Mesenchymal stem cell (in vitro differentiated cells and primary cell): ENCODE measurements around the gene HYAL3.
A peak's percentile ranks its signal among the peaks of the same experiment; 100 is the strongest.

Experiments used
- DNase-seq: peaks from one replicate; pipeline ENCODE4 v3.0.0-alpha.2; 2013
- H2AFZ ChIP-seq: one replicate; pipeline ENCODE4 v1.6.1; 2013; ENCODE audit warnings: low read depth, mild to moderate bottlenecking, control low read depth, inconsistent platforms, low read length, moderate library complexity
- H2AK5ac ChIP-seq: 2 replicates; pipeline ENCODE4 v1.6.1; 2013; ENCODE audit warnings: low read length, moderate library complexity, mild to moderate bottlenecking, inconsistent platforms; ENCODE audit not compliant: severe bottlenecking
- H2BK120ac ChIP-seq: one replicate; pipeline ENCODE4 v1.6.1; 2013; ENCODE audit warnings: low read depth, mild to moderate bottlenecking, inconsistent platforms, low read length, moderate library complexity
- H2BK12ac ChIP-seq, 2 experiments: one replicate each; pipeline ENCODE4 v1.6.1; 2013; ENCODE audit warnings: inconsistent platforms in 2 of 2, low read length in 2 of 2, mild to moderate bottlenecking in 2 of 2, moderate library complexity in 2 of 2, control low read depth in 1 of 2
- H2BK15ac ChIP-seq: one replicate; pipeline ENCODE4 v1.6.1; 2013; ENCODE audit warnings: mild to moderate bottlenecking, low read depth, inconsistent platforms; ENCODE audit not compliant: poor library complexity, severe bottlenecking
- H2BK5ac ChIP-seq: 2 replicates; pipeline ENCODE4 v1.6.1; 2013; ENCODE audit warnings: low read depth, mild to moderate bottlenecking, low read length, control low read depth, inconsistent platforms; ENCODE audit not compliant: poor library complexity, severe bottlenecking
- H3K14ac ChIP-seq, 2 experiments: one replicate each; pipeline ENCODE4 v1.6.1; 2013; ENCODE audit warnings: inconsistent platforms in 2 of 2, low read length in 2 of 2, control low read depth in 1 of 2, mild to moderate bottlenecking in 1 of 2, moderate library complexity in 1 of 2
- H3K18ac ChIP-seq, 2 experiments: one replicate each; pipeline ENCODE4 v1.6.1; 2013; ENCODE audit warnings: inconsistent platforms in 2 of 2, low read length in 2 of 2, control low read depth in 1 of 2, low read depth in 1 of 2, mild to moderate bottlenecking in 1 of 2
- H3K23ac ChIP-seq, 2 experiments: one replicate each; pipeline ENCODE4 v1.6.1; 2013; ENCODE audit warnings: inconsistent platforms in 2 of 2, low read length in 2 of 2, mild to moderate bottlenecking in 2 of 2, moderate library complexity in 2 of 2, control low read depth in 1 of 2
- H3K27ac ChIP-seq: 2 replicates; pipeline ENCODE4 v1.5.1; 2013; ENCODE audit warnings: mild to moderate bottlenecking, moderate library complexity, low read length, control low read depth, inconsistent platforms; ENCODE audit not compliant: poor library complexity, severe bottlenecking
- H3K27me3 ChIP-seq, 2 experiments: 2 replicates each; pipeline versions ENCODE4 v1.6.1 to v1.7.0; 2013; ENCODE audit warnings: low read length in 2 of 2, mild to moderate bottlenecking in 2 of 2, moderate library complexity in 2 of 2, control low read depth in 1 of 2, inconsistent platforms in 1 of 2; ENCODE audit not compliant: control insufficient read depth in 1 of 2, insufficient read depth in 1 of 2
- H3K36me3 ChIP-seq, 2 experiments: 2 replicates each; pipeline versions ENCODE4 v1.6.1 to v1.7.0; 2013; ENCODE audit warnings: low read length in 2 of 2, control low read depth in 1 of 2, inconsistent platforms in 1 of 2, low read depth in 1 of 2, mild to moderate bottlenecking in 1 of 2; ENCODE audit not compliant: insufficient read depth in 2 of 2, control insufficient read depth in 1 of 2
- H3K4ac ChIP-seq, 2 experiments: one replicate each; pipeline ENCODE4 v1.6.1; 2013; ENCODE audit warnings: inconsistent platforms in 2 of 2, low read length in 2 of 2, mild to moderate bottlenecking in 2 of 2, moderate library complexity in 2 of 2, control low read depth in 1 of 2, low read depth in 1 of 2
- H3K4me1 ChIP-seq: 2 replicates; pipeline ENCODE4 v1.6.1; 2013; ENCODE audit warnings: low read depth, low read length, control low read depth; ENCODE audit not compliant: control insufficient read depth, insufficient read depth
- H3K4me2 ChIP-seq: 2 replicates; pipeline ENCODE4 v1.6.1; 2013; ENCODE audit warnings: low read length, mild to moderate bottlenecking, inconsistent platforms; ENCODE audit not compliant: poor library complexity, severe bottlenecking
- H3K4me3 ChIP-seq, 2 experiments: 2 replicates each; pipeline versions ENCODE4 v1.5.1 to v1.7.0; 2013; ENCODE audit warnings: low read length in 2 of 2, mild to moderate bottlenecking in 2 of 2, control low read depth in 1 of 2, low read depth in 1 of 2; ENCODE audit not compliant: insufficient read depth in 1 of 2
- H3K79me1 ChIP-seq: replicated peaks from 2 replicates; pipeline ENCODE4 v1.6.1; 2013; ENCODE audit warnings: mild to moderate bottlenecking, control low read depth, low read length, inconsistent platforms; ENCODE audit not compliant: poor library complexity, severe bottlenecking
- H3K9ac ChIP-seq: 2 replicates; pipeline ENCODE4 v1.7.0; 2013; ENCODE audit warnings: mild to moderate bottlenecking, low read length, moderate library complexity
- H3K9me3 ChIP-seq: 2 replicates; pipeline ENCODE4 v1.7.0; 2013; ENCODE audit warnings: mild to moderate bottlenecking, low read length; ENCODE audit not compliant: control insufficient read depth
- H4K8ac ChIP-seq: one replicate; pipeline ENCODE4 v1.6.1; 2013; ENCODE audit warnings: inconsistent platforms, mild to moderate bottlenecking, low read length, moderate library complexity
- H4K91ac ChIP-seq: one replicate; pipeline ENCODE4 v1.6.1; 2013; ENCODE audit warnings: mild to moderate bottlenecking, low read length, inconsistent platforms
- WGBS: methylation state at CpG from one replicate; pipeline ENCODE4 v1.1.7; 2013; ENCODE audit warnings: mixed read lengths; 5-methylcytosine and 5-hydroxymethylcytosine counted together

Gene HYAL3

GRCh38 chr3:50345008-50345407 lies 45.8 kb upstream of the HYAL3 start:
- H3K18ac ChIP-seq = no peak overlapping the region
- WGBS = 47% methylated on average over 5 of the region's 8 CpGs
- H2AFZ ChIP-seq = no peak overlapping the region
- peaks cover 14 to 20% of the 10 kb centered on the region in 2 experiments for H3K36me3 ChIP-seq
- H2BK12ac ChIP-seq = no peak overlapping the region
- H2BK120ac ChIP-seq = no peak overlapping the region
- H3K9me3 ChIP-seq = no peaks in the 10 kb centered on the region
- H3K27ac ChIP-seq = no peak overlapping the region
- H3K79me1 ChIP-seq = peaks cover 16% of the 10 kb centered on the region
- no peaks in the 10 kb centered on the region for H3K27me3 ChIP-seq
- no peak overlapping the region for H4K8ac ChIP-seq
- peaks cover 30% of the 10 kb centered on the region for H3K4me1 ChIP-seq
- H2BK5ac ChIP-seq = no peak overlapping the region
- no peak overlapping the region for H2AK5ac ChIP-seq
- peak overlapping the region; percentile 64 for H3K9ac ChIP-seq
- no peak overlapping the region for H3K23ac ChIP-seq
- no peak overlapping the region for H4K91ac ChIP-seq
- no peak for DNase-seq
- H3K4me3 ChIP-seq = peak overlapping the region; percentile 48 to 74
- H2BK15ac ChIP-seq = no peak overlapping the region
- no peak overlapping the region for H3K4ac ChIP-seq
- peak overlapping the region; percentile 95 for H3K4me2 ChIP-seq
- no peak overlapping the region for H3K14ac ChIP-seq

DNA sequence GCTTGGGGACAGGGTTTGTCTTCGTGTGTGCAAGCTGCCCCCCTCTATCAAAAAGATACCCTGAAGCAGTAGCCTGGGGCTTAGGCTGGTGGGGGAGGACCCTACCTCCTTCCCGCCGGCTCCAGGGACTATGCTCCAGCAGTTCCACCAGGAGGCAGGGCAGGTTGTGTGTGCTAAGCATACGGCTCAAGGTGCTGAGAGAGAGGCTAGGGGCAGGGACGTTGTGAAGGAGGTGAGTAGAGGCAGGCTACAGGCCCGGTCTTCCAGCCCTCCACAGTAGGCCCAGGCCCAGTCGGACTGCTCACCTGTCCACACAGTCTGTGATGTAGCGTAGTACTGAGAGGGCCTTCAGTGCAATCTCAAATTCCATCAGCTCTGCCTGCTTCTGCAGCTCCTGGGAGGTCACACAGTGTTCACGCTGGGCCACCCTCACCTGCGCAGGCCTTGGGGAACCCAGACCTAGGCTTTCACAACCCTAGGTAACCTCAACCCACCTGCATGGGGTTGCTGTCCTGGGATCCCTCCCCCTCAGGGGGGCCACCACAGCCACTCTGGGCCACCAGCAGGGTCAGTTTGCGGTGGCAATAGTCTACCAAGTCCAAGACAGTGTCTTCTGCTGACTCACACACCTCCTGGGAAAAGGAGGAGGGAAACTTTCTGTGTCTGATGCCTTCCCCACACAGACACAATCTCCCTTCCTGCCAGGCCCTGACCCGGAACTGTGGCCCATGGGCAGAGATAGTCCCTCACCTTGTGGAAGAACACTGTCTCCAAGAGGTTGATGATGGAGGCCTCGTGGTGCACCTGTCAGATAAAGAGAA lies 43.8 kb upstream of the HYAL3 start:
- Histone ChIP-seq H2BK12ac (no peak overlapping the region), H2BK15ac (no peak overlapping the region), H3K18ac (no peak overlapping the region), H3K4me1 (peaks cover 27% of the 10 kb centered on the region), H3K14ac (no peak overlapping the region), H2BK5ac (no peak overlapping the region), H2AK5ac (no peak overlapping the region), H3K27me3 (no peaks in the 10 kb centered on the region), H3K27ac (no peak overlapping the region), H3K36me3 (peaks cover 7 to 8% of the 10 kb centered on the region in 2 experiments), H3K9me3 (no peaks in the 10 kb centered on the region), H3K9ac (no peak overlapping the region), H3K4ac (no peak overlapping the region), H3K23ac (no peak overlapping the region), H3K4me3 (no peak overlapping the region), H3K79me1 (peaks cover 7% of the 10 kb centered on the region), H3K4me2 (no peak overlapping the region), H4K91ac (no peak overlapping the region), H4K8ac (no peak overlapping the region), H2BK120ac (no peak overlapping the region), H2AFZ (no peak overlapping the region)
- WGBS = 68% methylated on average over 13 of the region's 13 CpGs
- DNase-seq = no peak

DNA sequence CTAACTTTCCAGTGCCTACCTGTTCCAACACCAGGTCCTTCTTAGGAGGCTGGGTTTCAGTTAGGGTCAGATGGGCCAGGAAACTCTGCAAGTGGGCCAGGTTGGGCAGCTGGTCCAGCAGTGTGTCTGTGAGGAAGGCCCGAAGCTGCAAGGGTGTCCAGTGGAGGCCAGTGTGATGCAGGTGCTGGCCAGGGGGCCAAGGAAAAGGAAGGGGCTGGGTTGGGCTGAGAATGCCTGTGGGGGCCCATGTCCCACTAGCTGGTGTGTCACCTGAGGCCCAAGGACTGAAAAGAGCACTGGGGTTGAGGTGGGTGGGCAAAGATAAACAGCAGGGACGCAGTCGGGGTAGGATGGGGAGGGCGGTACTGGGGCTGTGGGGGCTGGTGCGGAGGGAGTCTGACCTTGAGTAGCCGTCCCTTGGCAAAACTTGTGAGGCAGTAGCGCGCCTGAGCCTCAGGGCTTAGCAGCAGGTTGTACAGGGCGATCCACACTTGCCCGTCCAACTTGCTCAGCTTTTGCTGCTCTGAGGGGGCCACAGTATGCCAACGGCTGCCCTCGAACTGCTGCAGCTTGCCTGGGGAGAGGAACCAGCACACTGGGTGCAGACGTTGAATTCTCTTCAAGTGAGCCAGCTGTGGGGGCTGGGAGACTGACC lies 42.9 kb upstream of the HYAL3 start:
- no peak overlapping the region for H3K4me2 ChIP-seq
- H2AK5ac ChIP-seq = no peak overlapping the region
- no peak overlapping the region for H4K8ac ChIP-seq
- 94% methylated on average over 13 of the region's 13 CpGs for WGBS
- H3K79me1 ChIP-seq = peaks cover 6% of the 10 kb centered on the region
- H3K27ac ChIP-seq = no peak overlapping the region
- H2BK5ac ChIP-seq = no peak overlapping the region
- H3K9ac ChIP-seq = no peak overlapping the region
- H2BK12ac ChIP-seq = no peak overlapping the region
- H3K27me3 ChIP-seq = no peaks in the 10 kb centered on the region
- no peak overlapping the region for H4K91ac ChIP-seq
- DNase-seq = no peak
- no peaks in the 10 kb centered on the region for H3K9me3 ChIP-seq
- H2BK120ac ChIP-seq = no peak overlapping the region
- H3K4me3 ChIP-seq = no peak overlapping the region
- H3K14ac ChIP-seq = no peak overlapping the region
- peaks cover 29% of the 10 kb centered on the region for H3K4me1 ChIP-seq
- no peak overlapping the region for H3K23ac ChIP-seq
- H2AFZ ChIP-seq = no peak overlapping the region
- H3K36me3 ChIP-seq = no peaks in the 10 kb centered on the region
- H3K18ac ChIP-seq = no peak overlapping the region
- no peak overlapping the region for H2BK15ac ChIP-seq
- no peak overlapping the region for H3K4ac ChIP-seq

GRCh38 chr3:50341537-50341936 lies 42.3 kb upstream of the HYAL3 start:
- H2AK5ac ChIP-seq = no peak overlapping the region
- no peak overlapping the region for H2BK120ac ChIP-seq
- no peak overlapping the region for H2BK15ac ChIP-seq
- H3K4ac ChIP-seq = no peak overlapping the region
- H2BK5ac ChIP-seq = no peak overlapping the region
- H3K18ac ChIP-seq = no peak overlapping the region
- peaks cover 29% of the 10 kb centered on the region for H3K4me1 ChIP-seq
- WGBS = 99% methylated on average over 9 of the region's 9 CpGs
- no peak overlapping the region for H4K8ac ChIP-seq
- H3K27ac ChIP-seq = no peak overlapping the region
- H3K4me2 ChIP-seq = no peak overlapping the region
- H3K9me3 ChIP-seq = no peaks in the 10 kb centered on the region
- H3K23ac ChIP-seq = no peak overlapping the region
- no peak overlapping the region for H2AFZ ChIP-seq
- no peak for DNase-seq
- peak overlapping the region; percentile 97 for H3K9ac ChIP-seq
- H4K91ac ChIP-seq = no peak overlapping the region
- no peak overlapping the region for H3K14ac ChIP-seq
- H3K4me3 ChIP-seq = peak overlapping the region in 1 of 2 experiments; percentile 93
- no peak overlapping the region for H2BK12ac ChIP-seq
- H3K36me3 ChIP-seq = no peaks in the 10 kb centered on the region
- H3K79me1 ChIP-seq = peaks cover 6% of the 10 kb centered on the region
- no peaks in the 10 kb centered on the region for H3K27me3 ChIP-seq
